CD4-positive, alpha-beta T cell treated with Interleukin-17A for 1 hour (primary cell): ENCODE results near the gene SAA1.

Source experiments
- DNase-seq: peaks from one replicate; pipeline ENCODE4 v3.0.0-alpha.2; 2020

The SAA1 gene

GRCh38 chr11:18312663-18313420 is 46.8 kb downstream of the SAA1 start:
- no peak for DNase-seq

GRCh38 chr11:18313965-18314763 is 48.1 kb downstream of the SAA1 start:
- no peak for DNase-seq

GRCh38 chr11:18314784-18315523 is 48.9 kb downstream of the SAA1 start:
- DNase-seq = no peak

GRCh38 chr11:18315893-18316292 is 49.8 kb downstream of the SAA1 start:
- no peak for DNase-seq

- DNase-seq = no peak
Measured at GRCh38 chr11:18317551-18317950, 51.5 kb downstream of the SAA1 start.
